ENCODE measurements around the gene TMEM18.

TMEM18 gene

DNA sequence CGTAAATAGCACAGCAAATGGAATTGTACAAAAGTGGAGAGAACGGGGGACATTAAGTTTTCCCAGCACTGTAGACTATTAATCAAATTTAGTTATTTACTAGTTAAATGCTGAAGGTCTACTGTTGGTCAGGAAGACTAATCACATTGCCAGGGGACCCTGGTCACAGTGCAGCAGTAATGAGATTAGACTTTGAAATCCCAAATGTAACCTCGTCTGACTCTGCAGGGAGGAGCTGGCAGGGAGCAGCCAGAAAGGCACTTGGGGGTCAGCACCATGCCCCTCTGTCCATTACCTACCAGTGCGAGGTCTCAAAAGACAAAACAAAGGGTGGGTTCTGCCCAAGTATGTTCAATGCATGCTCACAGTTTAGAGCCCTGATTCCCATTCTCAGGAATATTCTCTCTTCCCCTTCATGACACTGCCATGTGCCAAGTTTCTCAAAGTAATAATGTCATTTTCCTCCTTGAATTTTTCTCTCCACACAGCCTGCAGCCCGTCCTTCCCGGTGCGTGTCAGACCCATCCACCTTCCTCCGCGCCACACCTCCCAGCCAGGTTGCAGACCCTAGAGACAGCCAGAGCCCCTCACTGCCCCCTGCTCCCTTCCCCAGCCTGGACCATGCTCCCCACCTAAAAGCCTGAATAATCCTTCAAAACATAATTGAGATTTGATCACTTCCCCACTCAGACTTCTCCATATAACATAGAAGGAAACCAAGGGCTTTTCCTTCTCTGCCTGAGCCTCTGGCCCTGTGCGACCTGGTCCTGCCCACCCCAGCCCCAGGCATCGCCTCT, 52.5 kb downstream of the TMEM18 start:
- TF ChIP-seq POLR2A (IDR thresholded peaks at IDR 0.05; ENCODE audit: low read depth, low read length) = no peak
- FAIRE-seq = no peak

DNA sequence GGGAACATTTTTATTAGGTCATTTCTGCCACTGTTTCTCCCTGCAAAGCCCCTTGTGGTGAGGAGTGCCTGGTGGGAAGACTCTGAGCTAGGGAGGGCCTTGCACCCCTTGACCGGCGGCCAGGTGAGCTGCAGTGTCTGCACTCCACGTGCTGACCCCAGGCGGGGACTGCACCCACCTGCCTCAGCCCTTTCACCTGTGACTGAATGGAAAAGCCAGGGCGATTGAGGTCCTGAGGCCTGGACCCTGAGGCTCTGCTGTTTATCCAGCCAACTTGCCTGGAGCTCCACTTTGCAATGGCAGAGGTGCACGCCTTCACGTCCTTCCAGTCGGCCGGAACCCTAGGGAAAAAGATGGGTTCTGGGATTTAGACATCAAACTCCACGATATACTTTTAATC, 53.1 kb downstream of the TMEM18 start:
- no peak for TF ChIP-seq POLR2A (IDR thresholded peaks at IDR 0.05; ENCODE audit: low read depth, low read length)
- no peak for FAIRE-seq
- no peak for DNase-seq (ENCODE audit: insufficient read length, low spot score)

More for the DNA sequence above, 52.5 kb downstream of the TMEM18 start:
- DNase-seq (ENCODE audit: insufficient read length, low spot score) = no peak

DNA sequence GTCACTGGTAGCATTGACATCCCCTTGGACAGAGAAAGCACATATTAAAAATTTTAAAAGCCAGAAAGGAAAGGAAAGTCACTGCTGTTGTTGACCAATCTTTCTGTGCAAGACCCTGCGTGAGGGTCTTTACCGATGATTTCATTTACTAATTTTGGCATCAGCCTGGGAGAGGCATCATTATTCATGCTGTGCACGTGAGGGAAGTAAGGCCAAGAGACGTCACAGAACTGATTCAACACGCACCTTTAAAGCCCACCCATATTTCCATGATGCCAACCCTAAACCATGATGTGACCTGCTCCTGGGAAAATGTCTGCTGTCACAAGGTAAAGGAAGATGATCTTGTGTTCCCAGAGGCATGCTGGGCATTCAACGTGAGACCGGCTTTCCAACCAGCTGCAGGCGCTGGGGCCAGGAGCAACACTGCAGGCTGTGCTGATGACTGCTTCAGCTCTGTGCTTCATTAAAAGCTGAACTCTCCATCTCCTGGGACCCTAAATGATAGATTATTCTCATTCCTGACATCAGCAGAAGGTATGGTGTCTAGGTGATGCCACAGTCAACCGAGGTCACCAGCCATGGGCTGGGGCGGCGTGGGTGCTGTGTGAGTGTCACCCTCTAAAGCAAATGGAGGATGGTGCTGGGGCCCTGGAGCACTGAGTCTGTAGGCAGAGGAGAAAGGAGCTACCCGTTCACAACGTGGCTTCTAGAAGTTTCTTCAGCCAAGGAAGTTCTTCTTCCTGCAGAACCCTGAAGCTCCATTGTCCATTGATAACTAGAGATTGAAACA, 53.9 kb downstream of the TMEM18 start:
- FAIRE-seq (no peak), DNase-seq (ENCODE audit: insufficient read length, low spot score) (no peak)
- TF ChIP-seq POLR2A (IDR thresholded peaks at IDR 0.05; ENCODE audit: low read depth, low read length) = no peak

DNA sequence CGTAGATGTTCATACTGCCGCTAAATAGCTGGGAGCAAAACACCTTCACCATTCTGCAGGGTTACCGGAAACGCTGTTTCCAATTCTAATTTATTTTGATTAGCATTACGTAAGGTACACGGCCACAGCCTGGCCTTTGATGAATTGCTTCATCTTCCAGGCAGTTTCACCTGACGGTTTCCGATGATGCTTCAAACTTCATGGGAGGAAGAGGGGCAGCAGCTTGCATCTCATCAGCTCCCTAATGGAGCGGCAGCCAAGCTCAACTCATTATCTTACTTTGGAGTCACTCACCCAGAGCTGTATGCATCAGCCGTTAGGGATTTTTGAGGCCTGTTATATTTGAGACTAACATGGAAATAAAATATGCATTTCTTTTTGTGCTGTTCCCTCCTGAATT, 54.8 kb downstream of the TMEM18 start:
- DNase-seq (ENCODE audit: insufficient read length, low spot score) (no peak), FAIRE-seq (no peak)
- TF ChIP-seq POLR2A (IDR thresholded peaks at IDR 0.05; ENCODE audit: low read depth, low read length) = no peak

DNA sequence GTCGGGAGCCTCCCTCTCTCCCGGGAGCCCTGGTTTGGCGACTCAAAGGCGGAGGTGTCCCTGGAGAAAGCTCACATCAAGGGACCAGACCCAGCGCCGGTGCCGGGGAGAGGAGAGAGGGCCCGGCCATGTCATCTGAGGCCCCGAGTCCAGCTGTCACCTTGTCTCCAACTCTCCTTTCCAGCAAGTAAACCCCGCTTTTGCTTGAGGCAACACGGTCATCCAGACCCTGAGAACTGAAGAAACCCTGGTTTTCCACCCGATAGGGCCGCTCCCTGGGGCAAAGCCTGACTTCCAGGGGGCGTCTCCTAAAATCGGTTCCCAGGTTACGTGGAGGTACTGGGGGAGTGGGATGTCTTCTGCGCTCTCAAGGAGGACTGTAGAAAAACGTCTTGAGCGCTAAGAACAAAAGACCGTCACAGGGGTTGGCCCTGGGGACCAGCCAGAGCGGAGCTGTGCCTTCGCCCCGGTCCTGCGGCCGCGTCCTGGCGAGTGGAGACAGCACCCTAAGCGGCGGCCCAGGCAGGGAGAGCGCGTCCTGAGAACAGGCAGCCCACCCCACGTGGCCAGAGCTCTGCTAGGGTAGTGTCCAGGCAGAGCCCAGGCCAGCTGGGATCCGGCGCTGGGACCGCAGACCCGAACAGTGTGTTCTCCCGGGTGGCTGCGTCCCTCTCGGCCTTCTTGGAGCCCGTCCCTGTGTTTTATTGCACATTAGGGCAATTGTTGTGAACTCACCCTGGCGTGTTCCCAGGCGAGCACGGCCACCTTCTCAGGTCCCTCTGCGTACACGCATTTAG, 55.7 kb downstream of the TMEM18 start:
- DNase-seq (ENCODE audit: insufficient read length, low spot score) = no peak
- TF ChIP-seq POLR2A (IDR thresholded peaks at IDR 0.05; ENCODE audit: low read depth, low read length) = no peak
- FAIRE-seq = no peak

DNA sequence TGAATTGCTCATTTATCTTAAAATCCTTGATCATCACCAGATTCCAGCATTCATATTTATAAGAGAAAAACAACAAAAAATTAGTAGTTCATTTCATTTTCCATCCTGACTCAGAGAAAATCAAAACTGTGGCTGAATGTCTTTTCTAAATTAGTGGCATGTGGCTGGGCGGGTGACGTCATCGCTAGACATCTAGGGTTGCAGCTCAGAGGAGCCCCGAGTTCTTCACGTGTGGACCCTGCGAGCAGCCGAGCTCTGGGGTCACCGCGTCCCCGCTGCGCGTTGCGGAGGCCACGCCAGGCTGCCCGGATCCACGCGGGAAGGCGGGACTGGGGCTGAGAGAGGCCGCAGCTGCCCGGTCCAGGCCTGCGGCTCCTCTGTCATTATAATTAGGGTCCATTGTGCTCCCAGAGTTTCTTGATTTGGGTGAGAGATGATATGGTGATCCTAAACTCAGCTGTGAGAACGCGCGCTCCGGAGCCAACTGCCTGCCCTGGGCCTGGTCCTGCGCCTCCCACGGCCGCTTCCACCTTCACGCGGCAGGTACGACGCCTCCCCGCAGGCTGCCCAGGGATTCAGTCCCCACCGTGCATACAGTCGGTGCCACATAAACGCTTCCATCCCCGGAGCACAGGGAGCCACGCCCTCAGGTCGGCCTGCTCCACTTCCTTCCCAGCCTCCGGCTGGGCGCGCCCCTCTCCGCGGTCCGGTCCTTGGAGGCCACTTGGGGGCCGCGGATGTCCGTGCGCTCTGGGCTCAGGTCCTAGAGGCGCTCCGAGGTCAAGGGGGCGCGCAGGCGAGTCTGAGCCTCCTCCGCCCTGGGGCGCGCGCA, 56.5 kb downstream of the TMEM18 start:
- DNase-seq (ENCODE audit: insufficient read length, low spot score) (no peak), FAIRE-seq (no peak)
- no peak for TF ChIP-seq POLR2A (IDR thresholded peaks at IDR 0.05; ENCODE audit: low read depth, low read length)

DNA sequence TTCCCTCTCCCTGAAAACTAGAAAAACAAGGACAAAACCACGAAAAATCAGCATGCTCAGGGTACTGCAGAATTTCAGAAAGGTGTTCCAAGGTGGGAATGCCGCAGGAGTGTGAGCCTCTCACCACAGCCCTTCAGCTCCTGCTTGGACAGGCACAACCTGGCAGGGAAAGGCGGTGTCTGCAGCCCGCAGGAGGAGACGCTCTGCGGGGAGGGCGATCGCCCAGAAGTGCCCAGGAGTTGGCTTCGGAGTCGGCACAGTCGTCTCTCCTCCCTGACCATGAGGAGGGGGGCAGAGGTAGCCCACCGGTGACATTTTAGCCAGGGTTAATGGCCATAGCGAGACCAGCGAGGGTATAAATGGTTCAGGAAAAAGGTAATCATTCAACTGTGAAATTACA, 57.2 kb downstream of the TMEM18 start:
- no peak for DNase-seq (ENCODE audit: insufficient read length, low spot score)
- no peak for TF ChIP-seq POLR2A (IDR thresholded peaks at IDR 0.05; ENCODE audit: low read depth, low read length)
- FAIRE-seq = no peak

DNA sequence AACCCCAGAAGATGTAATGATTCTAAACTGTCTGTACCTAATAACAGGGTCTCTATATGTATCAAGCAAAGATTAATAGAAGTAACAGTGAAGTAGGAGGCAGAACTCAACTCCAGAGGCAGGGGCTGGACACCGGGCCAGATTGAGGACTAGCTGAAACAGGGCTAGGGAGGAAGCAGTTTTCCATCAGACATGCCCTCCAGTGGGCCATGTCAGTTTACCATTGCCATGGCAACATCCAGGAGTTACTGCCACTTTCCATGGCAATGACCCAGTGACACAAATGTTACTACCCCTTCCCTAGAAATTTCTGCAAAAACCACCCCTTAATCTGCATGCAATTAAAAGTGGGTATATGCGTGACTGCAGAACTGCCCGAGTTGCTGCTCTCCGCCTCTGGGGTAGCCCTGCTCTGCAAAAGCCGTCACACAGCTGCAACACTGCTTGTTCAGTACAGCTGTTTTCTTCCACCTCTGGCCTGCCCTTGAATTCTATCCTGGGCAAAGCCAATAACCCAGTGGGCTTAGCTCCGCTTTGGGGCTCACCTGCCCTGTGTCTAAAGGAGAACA, 58.7 kb downstream of the TMEM18 start:
- DNase-seq (ENCODE audit: insufficient read length, low spot score) (no peak), FAIRE-seq (no peak)
- no peak for TF ChIP-seq POLR2A (IDR thresholded peaks at IDR 0.05; ENCODE audit: low read depth, low read length)

DNA sequence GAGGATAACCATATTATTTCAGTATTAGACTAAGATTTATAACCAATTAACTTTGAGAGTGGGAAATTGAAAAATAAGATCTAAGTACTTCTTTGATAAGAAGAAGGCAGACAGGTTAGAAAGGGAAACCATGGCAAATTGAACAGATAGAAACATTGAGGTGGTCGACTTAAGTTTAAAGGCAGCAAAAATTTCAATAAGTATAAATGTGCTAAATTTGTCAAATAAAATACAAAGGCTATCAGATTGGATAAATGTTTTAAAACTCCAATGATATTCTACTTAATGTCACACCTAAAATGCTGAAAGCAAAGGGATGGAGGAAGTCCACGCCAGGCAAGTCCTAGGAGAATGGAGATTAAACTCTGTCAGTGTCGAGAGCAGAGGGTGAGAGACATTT, 59.2 kb downstream of the TMEM18 start:
- FAIRE-seq = no peak
- no peak for TF ChIP-seq POLR2A (IDR thresholded peaks at IDR 0.05; ENCODE audit: low read depth, low read length)

More for the DNA sequence above, 59.2 kb downstream of the TMEM18 start:
- DNase-seq (ENCODE audit: insufficient read length, low spot score) = no peak

All from H54 (cell line).